GM18873 (cell line): ENCODE data around the gene DTWD2.

ENCODE experiments used
- ATAC-seq: cut with Tn5 transposase; IDR thresholded peaks from one replicate; pipeline ENCODE4 v1.9.1; 2021; ENCODE audit warnings: mild to moderate bottlenecking, moderate library complexity, moderate number of reproducible peaks; ENCODE audit not compliant: unreplicated experiment, low FRiP score

DTWD2 gene, protein sequence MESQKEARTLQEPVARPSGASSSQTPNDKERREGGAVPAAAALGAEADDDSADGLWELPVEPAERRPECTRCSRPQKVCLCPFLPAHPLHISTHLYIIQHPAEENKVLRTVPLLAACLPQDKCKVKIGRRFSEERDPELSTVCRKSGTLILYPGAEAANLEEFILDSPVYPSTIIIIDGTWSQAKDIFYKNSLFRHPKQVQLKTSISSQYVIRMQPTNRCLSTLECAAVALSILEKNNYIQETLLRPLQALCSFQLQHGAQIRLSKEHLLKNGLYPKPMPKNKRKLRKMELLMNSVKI

DNA sequence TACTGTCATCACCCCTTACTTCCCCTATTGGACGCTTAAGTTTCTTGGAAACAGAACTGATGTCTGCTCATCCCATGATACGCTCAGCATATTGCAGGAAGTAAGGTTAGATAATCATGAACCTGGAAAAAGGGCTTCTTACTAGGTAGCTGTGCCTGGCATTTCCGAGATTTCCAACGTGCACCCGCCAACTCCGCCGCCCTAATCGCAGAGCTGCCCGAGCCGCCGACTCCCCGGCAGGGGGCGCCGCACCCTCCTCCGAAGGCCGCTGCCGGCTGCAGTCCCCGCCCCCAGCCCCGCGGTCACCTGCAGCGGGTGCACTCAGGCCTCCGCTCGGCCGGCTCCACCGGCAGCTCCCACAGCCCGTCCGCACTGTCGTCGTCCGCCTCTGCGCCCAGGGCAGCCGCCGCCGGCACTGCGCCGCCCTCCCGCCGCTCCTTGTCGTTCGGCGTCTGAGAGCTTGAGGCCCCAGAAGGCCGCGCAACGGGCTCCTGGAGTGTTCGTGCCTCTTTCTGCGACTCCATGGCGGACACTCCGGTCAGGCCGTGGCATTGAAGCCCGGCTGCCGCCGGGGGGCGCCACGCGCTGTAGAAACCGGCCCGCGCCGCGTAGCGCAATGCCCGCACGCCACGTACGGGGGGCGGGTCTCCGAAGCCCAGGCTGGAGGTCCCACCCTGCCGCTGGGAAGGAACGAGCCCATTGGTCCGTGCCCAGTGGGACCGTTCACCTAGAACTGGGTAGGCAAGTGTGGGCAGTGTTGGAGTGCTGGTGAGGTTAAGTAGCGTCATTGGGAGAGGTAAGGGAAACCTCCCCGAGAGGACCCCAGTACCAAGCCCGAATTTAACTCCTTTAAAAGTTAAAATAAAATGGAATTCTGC lies at the start of gene DTWD2:
Gene DTWD2 (minus strand): TSS at position 560 of the 878 bp plus-strand sequence. CDS start 36 bp downstream, at position 524.
- ATAC-seq = peak; percentile 96

DNA sequence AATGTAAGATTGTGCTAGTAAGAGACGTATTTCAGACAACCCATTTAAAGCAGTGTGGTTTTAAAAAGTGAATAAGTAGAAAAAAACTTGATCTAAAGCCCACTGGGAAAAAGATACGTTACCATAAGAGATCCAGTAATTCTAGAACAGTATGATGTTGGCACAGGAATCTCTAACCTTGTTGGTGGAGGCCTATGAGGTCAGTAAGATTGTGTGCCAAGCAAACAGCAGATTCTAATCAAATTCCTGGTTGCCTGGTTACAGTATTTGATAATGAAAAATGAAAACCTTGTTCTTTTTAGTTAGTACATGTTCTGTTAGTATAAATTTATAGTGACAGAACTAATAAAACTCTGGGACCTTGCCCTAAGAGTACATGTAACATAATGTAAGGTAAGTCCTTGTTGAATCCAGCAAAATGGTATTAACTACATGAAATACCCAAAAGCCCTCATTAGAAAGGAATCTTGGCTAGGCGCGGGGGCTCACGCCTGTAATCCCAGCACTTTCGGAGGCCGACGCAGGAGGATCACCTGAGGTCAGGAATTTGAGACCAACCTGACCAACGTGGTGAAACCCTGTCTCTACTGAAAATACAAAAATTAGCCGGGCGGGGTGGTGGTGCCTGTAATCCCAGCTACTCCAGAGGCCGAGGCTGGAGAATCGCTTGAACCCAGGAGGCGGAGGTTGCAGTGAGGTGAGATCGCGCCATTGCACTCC lies 49.3 kb upstream of the DTWD2 start:
- ATAC-seq = no peak

DNA sequence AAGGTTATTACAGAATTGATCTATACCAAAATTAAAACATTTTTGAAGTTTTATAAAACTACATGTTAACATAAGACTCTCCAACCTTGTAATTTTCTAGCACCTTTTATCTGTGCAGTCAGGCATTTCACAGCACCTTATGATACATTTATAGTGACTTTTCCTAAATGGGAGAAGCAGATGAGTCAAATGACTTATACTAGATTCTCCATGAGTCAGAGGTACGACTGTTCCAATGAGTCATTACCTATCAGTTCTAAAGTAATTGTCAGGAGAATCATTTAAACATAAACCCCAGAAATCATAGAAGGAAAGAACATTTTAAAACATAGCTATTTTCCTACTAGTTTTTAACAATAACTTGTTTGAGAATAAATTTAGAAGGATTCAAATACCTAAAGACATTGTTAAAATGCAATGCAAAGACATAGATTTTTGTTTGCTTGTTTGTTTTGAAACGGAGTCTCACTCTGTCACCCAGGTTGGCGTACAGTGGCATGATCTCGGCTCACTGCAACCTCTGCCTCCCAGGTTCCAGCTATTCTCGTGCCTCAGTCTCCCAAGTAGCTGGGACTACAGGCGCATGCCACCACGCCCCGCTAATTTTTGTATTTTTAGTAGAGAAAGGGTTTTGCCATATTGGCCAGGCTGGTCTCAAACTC lies 47.9 kb upstream of the DTWD2 start:
- ATAC-seq = no peak

DNA sequence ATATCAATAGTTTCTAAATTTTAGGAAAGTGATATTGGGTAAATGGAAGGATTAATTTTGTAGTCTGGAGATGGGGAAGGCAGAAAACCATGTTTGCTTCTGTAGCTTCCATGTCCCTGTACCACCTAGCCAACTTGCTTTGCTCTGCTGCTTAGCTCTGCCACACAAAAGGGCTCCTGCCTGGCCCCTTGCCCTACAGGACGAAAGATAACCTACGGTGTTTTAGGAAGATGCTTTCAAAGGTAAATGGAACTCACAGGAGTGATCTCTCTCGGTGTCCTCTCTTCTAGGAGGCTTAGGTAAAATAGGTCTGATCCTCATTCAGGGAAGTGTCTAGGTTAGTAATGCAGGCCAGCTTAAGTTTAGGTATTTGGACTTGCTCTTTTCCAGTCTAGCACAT lies 44.8 kb upstream of the DTWD2 start:
- ATAC-seq = no peak

DNA sequence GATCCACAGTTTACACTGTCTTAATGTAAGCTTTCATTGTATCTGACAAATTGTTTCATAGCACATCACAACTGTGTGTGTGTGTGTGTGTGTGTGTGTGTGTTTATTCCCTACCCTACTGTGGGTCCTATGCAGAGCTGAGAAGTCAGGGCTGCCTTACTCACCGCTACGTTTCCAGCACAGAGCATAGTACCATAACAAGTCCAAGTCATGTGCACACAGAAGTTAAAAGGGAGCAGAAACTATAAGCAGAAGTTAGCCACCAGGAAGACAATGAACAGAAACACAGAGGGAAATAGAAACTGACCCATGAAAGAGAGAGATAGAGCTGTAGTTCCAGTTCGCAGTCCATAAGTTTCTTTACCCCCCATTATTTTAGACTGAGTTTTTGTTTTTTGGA lies 44.3 kb upstream of the DTWD2 start:
- no peak for ATAC-seq

DNA sequence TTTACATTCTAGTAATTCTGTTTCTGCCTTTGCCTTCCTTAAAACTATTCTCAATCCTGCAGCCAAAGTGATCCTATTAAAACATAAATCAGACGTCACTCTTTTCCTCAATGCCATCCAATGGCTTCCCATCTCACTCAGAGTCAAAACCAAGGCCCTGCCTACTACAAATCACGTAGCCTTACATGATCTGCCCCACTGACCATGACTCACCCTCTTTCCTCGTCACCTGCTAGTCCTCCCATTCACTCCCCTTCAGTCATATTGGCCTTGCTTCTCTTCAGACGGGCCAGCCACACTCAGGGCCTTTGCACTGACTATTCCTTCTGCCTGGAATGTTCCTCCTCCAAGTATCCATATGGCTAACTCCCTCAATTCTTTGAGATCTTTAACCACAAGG lies 43.6 kb upstream of the DTWD2 start:
- ATAC-seq = peak; percentile 38

DNA sequence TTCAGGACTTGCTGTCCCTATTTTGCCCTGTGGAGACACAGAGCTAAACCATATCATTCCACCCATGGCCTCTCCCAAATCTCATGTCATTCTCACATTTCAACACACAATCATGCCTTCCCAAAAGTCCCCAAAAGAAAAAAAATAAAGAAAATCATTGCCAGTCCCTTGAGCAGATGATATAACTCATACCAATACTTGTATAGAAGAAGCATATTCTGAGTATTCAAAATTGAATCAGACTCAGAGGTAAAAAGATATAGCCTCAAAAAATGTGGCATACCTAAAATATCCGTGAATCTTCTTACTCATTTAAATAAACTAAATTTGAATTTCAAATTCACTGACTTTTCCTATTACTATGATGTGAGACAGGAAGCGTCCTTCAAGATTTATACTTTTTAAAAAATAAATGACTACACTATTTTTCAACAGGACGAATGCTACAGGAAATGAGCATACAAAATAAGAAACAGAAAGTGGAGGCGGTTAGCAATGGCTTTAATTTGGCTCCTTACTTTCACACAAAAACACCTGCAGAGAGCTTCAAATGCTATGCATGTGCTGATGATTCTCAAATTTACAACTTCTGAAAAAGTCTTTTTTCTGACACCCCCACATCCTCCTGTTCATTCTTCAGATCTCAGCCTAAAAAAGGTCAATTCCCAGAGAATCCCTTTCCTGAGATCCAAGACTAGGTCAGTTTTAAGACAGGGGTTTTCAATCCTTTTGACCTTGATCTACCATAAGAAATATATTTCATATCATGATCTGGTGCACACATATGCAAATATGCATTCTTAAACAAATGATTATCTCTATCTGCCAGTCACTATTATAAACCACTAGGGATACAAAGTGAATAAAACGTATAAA lies 42.9 kb upstream of the DTWD2 start:
- ATAC-seq = peak; percentile 83

DNA sequence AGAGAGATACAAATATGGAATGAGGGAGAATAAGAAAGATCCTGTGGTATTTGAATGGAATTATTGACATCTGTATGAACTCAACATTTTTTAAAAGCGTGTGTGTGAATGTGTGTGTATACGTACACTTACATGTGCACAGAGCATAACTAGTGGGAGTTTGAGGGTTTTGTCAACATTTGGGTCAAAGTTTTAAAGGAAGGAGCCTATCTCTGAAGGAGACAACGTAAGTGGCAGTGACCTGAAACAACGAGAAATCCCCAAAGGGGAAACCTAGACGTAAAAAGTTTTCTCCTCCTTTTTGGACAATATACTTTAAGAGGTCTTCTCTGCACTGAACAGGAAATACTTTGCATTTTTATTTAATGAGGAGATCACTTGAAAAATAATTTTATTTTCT lies 40.2 kb upstream of the DTWD2 start:
- ATAC-seq = no peak

DNA sequence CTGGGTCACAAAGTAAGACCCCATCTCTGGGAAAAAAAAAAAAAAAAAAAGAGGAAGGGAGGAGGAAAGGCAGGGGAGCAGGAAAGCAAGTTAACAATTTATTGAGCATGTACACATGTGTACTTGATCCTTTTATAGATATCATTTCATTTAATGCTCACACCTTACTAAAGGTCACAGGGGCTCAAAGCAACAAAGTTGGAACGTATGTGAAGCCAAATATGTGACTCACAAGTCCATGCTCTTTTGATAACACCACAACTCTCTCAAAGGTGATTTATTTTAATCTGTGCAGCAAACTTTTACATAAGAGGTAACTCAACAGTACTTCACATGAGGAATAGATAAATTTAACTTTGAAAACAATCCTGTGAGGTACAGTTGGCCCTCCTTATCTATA lies 34.4 kb upstream of the DTWD2 start:
- ATAC-seq = no peak

DNA sequence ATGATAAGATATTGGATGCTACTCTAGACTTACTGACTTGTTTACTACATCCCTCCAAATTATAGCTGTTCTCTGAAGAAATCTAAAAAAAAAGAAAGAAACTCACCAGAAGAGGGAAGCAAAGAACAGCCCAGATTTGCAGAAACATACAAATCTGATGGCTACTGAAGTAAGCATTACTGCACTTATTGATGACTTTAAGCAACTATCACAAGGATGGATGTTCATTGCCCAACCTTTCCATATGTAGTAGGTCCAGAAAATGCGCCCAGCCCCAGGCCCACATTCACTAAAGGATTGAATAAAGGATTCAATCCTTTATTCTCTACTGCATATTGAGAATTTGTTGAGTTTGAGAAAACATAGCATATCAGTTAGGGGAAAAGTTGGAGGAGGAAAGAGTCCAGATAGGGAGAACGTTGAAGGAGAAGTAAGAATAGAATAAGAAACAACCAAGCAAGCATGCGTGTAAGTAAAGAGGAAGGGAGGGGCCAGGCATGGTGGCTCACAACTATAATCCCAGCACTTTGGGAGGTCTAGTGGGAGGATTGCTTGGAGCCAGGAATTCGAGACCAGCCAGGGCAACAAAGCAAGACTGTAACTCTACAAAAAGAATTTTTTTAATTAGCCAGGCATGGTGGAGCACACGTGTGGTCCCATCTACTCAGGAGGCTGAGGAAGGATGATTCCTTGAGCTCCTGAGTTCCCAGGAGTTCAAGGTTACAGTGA lies 33.8 kb upstream of the DTWD2 start:
- ATAC-seq = peak; percentile 80

DNA sequence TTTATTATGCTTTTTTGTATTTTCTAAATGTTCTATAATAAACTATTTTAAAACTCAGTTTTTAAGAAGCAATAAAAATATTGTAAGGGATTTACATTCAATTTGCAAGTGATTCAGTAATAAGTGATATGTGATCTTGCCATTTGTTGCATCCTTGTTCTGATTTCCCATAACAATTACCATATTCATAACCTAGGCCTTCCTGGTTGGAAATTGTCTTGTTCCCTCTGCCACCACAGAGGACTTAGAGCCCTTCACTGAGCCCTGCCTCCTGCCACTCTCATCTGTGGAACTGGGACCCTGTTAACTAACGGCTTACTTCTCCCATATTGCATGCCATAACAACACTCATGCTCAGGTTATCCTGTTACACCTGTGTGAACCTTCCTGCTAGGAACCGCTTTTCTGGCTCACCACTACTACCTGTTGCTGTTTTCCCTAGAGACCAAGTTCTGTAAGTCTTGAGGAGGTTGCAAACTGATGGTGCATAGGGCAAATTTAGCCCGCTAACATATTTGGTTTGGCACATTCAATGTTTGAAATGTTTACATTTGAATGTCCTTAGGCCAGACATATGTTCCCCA lies 32.9 kb upstream of the DTWD2 start:
- ATAC-seq = no peak

DNA sequence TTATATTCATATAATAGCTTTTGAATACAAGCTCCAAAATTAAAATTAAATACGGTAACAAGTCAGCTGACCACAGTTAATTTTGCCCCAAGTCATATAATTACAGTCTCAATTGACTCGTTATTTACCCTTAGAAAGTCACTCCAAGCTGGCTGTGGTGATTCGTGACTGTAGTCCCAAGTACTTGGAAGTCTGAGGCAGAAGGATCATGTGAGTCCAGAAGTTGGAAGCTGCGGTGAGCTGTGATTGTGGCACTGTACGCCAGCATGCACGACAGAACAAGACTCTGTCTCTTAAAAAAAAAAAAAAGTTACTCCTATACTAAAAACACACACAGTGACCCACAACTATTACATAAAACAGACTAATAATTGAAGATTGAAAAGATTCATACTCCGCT lies 31.6 kb upstream of the DTWD2 start:
- ATAC-seq = no peak

DNA sequence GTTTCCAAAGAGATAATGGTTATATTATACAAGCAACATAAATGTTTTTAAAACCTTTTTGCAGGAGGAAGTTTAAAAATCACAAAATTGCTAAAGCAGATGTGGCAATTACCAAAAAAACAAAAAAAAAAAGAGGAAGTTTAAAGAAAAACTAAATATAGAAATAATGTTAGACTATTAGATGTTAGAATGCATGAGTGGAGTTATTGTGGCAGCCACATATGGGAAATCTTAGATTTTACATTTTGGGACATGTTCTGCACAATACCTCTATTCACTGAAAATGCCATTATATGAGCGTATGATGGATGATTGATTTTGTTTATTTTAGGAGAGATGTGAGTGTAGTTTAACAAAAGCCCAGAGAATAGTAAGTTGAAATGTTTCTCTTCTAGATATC lies 31.2 kb upstream of the DTWD2 start:
- ATAC-seq = no peak

DNA sequence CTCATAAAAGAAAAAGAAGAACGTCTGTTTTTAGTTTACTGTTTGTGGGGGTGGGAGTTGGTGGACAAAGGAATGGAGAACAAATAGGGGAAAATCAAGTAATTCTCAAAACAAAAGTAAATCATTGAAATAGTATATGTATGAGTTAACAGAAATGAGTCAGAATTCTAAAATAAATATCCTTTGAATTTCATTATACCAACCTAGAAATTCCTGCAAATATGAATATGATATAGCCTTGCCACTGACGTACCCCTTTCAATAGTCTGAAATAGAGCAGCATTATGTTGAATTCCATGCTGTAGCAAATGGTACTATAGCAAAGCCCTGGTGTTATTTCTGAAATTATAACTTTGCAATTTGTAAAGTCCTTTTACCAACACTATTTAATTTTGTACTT lies 29.6 kb upstream of the DTWD2 start:
- no peak for ATAC-seq

DNA sequence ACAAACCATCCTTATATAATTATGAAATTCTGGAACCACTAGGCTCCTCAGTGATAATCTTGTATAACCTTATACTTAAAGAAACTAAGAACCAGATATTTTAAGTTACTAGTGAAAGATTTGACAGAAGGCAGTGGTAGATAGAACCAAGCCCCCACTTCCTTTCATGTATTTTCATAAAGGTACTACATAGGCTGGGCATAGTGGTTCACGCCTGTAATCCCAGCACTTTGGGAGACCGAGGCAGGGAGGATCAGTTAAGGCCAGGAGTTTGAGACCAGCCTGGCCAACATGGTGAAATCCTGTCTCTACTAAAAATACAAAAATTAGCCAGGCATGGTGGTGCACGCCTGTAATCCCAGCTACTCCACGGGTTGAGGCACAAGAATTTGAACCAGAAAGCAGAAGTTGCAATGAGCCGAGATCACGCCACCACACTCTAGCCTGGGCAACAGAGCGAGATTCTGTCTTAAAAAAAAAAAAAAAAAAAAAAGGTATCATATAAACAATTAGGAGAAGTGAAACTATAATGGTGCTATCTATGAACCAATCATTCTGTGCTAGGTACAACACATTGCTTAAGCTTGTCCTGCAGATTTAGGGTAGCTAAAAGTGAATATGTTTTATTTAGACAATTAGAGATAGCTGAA lies 27.9 kb upstream of the DTWD2 start:
- peak; percentile 88 for ATAC-seq

DNA sequence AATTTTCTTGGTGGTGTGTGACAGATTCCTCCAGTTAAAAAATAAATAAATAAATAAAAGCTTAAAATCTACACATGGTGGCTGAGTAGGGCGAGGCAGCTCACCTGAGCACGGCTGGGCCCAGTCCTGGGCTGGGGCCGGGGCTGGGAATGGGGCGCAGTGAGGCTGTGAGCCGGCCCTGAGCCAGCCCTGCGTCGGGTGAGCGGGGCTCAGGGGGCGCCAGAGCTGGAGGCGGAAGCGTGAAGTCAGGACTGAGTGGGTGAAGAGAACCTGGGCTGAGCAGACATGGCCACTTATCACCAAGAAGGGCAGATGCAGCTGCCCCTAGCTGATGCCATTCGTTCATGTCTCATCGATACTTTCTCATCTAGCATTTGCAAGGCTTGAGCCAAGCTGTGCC lies 22.8 kb upstream of the DTWD2 start:
- ATAC-seq = no peak

DNA sequence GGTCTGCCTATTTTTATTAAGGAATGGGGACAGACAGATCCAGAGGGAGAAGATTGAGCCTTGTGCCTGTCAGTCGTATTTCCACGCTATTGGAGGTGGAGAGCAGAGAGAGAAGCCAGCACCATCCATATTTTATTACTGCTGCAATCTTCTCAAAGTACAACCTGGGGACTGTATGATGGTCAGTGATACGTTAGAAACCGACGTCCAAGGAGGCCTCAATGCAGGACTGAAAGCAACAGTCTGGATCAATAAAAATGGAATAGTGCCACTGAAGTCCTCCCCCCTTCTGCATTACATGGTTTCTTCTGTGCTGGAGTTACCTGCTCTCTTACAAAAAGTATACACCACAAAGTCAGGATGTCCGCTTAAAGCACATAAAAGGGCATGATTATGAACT lies 21.9 kb upstream of the DTWD2 start:
- ATAC-seq = no peak

DNA sequence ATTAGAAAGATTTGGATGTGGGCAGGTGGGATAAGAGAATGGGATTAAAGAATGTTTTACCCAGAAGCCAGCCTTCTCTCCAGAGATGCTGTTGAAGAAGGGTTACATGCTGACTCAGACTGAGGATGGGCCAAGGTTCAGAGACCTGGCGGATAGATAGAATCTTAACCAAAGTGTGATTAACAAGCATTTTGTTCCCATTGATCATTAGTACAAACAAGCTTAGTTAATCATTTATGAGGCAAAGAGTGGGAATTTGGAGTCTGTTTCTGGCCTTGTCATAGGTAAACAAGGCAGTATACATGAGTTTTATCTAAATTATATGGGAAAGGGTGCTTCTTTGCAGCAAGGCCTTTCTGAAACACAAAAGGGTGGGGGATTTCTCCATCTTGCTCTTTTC lies 20.8 kb upstream of the DTWD2 start:
- ATAC-seq = no peak
